K562 (cell line): ENCODE results near the gene ISYNA1. TPM values are rescaled to one million over a fixed set of nuclear protein-coding genes. Genes with fewer than 3 reads are reported as not detected.
A peak's percentile ranks its signal among the peaks of the same experiment; 100 is the strongest.

Source experiments
- ARNT ChIP-seq, 2 experiments: fragments of 450-650 bp; IDR thresholded peaks; 2 replicates each; pipeline ENCODE4 v1.6.1; 2016; ENCODE audit warnings: mild to moderate bottlenecking in 1 of 2
- BCOR ChIP-seq: fragments of 450-650 bp; IDR thresholded peaks from 2 replicates; pipeline ENCODE4 v1.6.1; 2016
- BRCA1 ChIP-seq, 2 experiments: fragments of 450-650 bp in 1 of 2; sonication (generic) in 1 of 2; formaldehyde crosslinking in 1 of 2; IDR thresholded peaks; 2 replicates each; pipeline versions ENCODE4 v1.5.0 to v1.6.1; 2017 to 2020; ENCODE audit warnings: mild to moderate bottlenecking in 1 of 2, missing genetic modification reagents in 1 of 2
- CBFA2T3 ChIP-seq: fragments of 450-650 bp; IDR thresholded peaks from 2 replicates; pipeline ENCODE4 v1.6.1; 2017
- FOSL1 ChIP-seq: fragments of 200-800 bp; sonication (Bioruptor generic); conservative IDR thresholded peaks from 2 replicates; pipeline ENCODE4 v1.6.1; 2016; ENCODE audit warnings: missing genetic modification characterization, missing compliant biosample characterization
- GABPA ChIP-seq: fragments of 200-800 bp; sonication (Bioruptor generic); conservative IDR thresholded peaks from 2 replicates; pipeline ENCODE4 v1.6.1; 2016; ENCODE audit warnings: low read depth, missing genetic modification characterization, missing compliant biosample characterization
- HNRNPUL1 ChIP-seq: fragments of 200-400 bp; formaldehyde crosslinking; IDR thresholded peaks from 2 replicates; pipeline ENCODE4 v1.6.1; 2017; ENCODE audit warnings: low read length
- NCOA1 ChIP-seq: fragments of 450-650 bp; IDR thresholded peaks from 2 replicates; pipeline ENCODE4 v1.6.1; 2016; ENCODE audit warnings: low read depth
- NONO ChIP-seq, 2 experiments: fragments of 200-400 bp in 1 of 2; fragments of 450-650 bp in 1 of 2; formaldehyde crosslinking in 1 of 2; IDR thresholded peaks; 2 replicates each; pipeline ENCODE4 v1.6.1; 2017; ENCODE audit warnings: low read depth in 2 of 2, mild to moderate bottlenecking in 2 of 2, moderate library complexity in 2 of 2, low read length in 1 of 2
- NR4A1 ChIP-seq, 2 experiments: fragments of 250-450 bp in 1 of 2; fragments of 450-650 bp in 1 of 2; sonication (Bioruptor Pico) in 1 of 2; IDR thresholded peaks; 2 replicates each; pipeline versions ENCODE4 v1.4.0 to v1.6.1; 2016 to 2020; ENCODE audit warnings: mild to moderate bottlenecking in 2 of 2, missing compliant biosample characterization in 1 of 2, missing genetic modification characterization in 1 of 2, moderate library complexity in 1 of 2
- NRF1 ChIP-seq, 2 experiments: fragments of 450-650 bp; IDR thresholded peaks in 1 of 2; conservative IDR thresholded peaks in 1 of 2; 2 replicates each; pipeline ENCODE4 v1.6.1; 2014; ENCODE audit warnings: mild to moderate bottlenecking in 2 of 2
- PML ChIP-seq: IDR thresholded peaks from 2 replicates; pipeline ENCODE4 v1.6.1; 2012; ENCODE audit warnings: low read length, inconsistent platforms
- PTTG1 ChIP-seq: fragments of 450-650 bp; IDR thresholded peaks from 2 replicates; pipeline ENCODE4 v1.6.1; 2016; ENCODE audit warnings: low read depth, mild to moderate bottlenecking, missing genetic modification characterization, missing compliant biosample characterization
- SIN3B ChIP-seq: fragments of 450-650 bp; IDR thresholded peaks from 2 replicates; pipeline ENCODE4 v1.6.1; 2017; ENCODE audit warnings: low read depth, mild to moderate bottlenecking, moderate library complexity
- TBP ChIP-seq: optimal IDR thresholded peaks from 2 replicates; pipeline ENCODE3; 2011; ENCODE audit warnings: low read depth, low read length, improper control_type of control experiment
- ZNF408 ChIP-seq: fragments of 250-450 bp; sonication (Bioruptor Pico); IDR thresholded peaks from 2 replicates; pipeline ENCODE4 v1.4.0; 2020; ENCODE audit warnings: low read depth, mild to moderate bottlenecking, moderate library complexity
- polyA plus RNA-seq, 8 experiments: library from polyadenylated mRNA; depleted of rRNA in 4 of 8; stranded (reverse) in 5 of 8; unstranded in 3 of 8; fragments of >200 nt; fragmentation: Nextera tagmentation in 2 of 8; fragmentation: Illumina TruSeq in 1 of 8; extraction: Ambion mirVana in 2 of 8; extraction: Trizol in 1 of 8; gene quantifications; 2 replicates each; pipeline versions ENCODE4 v1.2.1 to v1.2.3, GENCODE V29; 2011 to 2014; ENCODE audit warnings: inconsistent platforms in 1 of 8, missing spikeins in 1 of 8
- total RNA-seq, 7 experiments: library from RNA; depleted of rRNA in 6 of 7; stranded (reverse); fragments of >200 nt in 6 of 7; fragmentation: Illumina TruSeq in 2 of 7; extraction: Trizol in 2 of 7; gene quantifications; 2 replicates each; pipeline versions ENCODE4 v1.2.1 to v1.2.3, GENCODE V29; 2011 to 2021; ENCODE audit warnings: low replicate concordance in 1 of 7
- TF ChIP-seq, protein P1 (sequence below): fragments of 200-800 bp; sonication (Bioruptor generic); IDR thresholded peaks from 2 replicates; pipeline ENCODE4 v1.6.1; 2017; ENCODE audit warnings: missing genetic modification characterization, missing compliant biosample characterization
- TF ChIP-seq, protein P2 (sequence below): fragments of 450-650 bp; conservative IDR thresholded peaks from 2 replicates; pipeline ENCODE4 v1.6.1; 2016; ENCODE audit warnings: missing genetic modification characterization, low read depth, mild to moderate bottlenecking, missing compliant biosample characterization, moderate library complexity
- TF ChIP-seq, protein P3 (sequence below): sonication (generic); formaldehyde crosslinking; IDR thresholded peaks from 2 replicates; pipeline ENCODE4 v1.8.0; 2022; ENCODE audit warnings: missing genetic modification reagents, mild to moderate bottlenecking, moderate library complexity, borderline replicate concordance
- TF ChIP-seq, protein P4 (sequence below), 2 experiments: IDR thresholded peaks in 1 of 2; conservative IDR thresholded peaks in 1 of 2; 2 replicates each; pipeline ENCODE4 v1.6.1; 2016; ENCODE audit warnings: low read depth in 2 of 2, mild to moderate bottlenecking in 1 of 2, missing compliant biosample characterization in 1 of 2, missing genetic modification characterization in 1 of 2, moderate library complexity in 1 of 2

Gene ISYNA1
- total and polyA plus RNA-seq, 9 of the 15 experiments (the other 6 are each of a cell fraction or from before 2014, with no cell fraction given), result 21.8 to 460 (median 93.2) TPM

DNA sequence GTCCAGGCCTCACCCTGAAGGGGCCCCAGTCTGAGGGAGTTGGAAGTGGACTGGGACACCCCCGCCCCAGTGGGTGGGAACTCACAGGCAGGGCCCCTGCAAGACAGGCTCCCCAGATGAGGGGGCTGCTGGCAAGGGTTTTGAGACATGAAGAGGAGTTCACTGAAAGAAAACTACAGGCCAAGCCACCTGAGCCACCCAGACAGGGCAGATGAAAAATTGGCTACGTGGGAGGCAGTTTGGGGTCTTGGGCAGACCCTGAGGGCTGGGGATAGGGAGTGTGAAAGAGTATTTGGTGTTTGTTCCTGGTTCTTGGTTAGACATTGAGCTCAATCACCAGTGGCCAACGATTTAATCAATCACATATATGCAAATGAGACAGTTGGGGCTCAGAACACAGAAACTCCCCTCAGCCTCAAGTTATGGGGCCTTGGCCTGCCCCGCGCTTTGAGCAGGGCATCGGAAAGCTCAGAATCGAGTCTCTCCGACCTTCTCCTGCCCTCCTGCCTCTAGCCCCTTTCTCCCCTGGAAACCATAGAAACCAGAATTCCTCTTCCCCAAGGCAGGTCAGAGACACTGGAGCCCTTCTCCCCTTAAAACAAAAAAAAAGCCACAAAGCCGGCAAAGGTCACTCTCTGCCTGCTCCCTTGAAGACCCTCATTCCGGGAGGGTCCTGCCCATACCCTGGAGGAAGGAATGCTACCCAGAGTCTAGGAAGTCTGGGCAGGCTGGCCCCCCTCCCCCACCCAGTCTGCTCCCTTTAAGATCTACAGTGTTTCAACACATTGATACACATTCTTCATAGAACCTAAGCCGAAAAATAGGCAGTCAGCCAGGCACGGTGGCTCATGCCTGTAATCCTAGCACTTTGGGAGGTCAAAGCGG is 1.3 kb upstream of the ISYNA1 start (continued):
- TF ChIP-seq, protein P1, sequence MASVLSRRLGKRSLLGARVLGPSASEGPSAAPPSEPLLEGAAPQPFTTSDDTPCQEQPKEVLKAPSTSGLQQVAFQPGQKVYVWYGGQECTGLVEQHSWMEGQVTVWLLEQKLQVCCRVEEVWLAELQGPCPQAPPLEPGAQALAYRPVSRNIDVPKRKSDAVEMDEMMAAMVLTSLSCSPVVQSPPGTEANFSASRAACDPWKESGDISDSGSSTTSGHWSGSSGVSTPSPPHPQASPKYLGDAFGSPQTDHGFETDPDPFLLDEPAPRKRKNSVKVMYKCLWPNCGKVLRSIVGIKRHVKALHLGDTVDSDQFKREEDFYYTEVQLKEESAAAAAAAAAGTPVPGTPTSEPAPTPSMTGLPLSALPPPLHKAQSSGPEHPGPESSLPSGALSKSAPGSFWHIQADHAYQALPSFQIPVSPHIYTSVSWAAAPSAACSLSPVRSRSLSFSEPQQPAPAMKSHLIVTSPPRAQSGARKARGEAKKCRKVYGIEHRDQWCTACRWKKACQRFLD (CRISPR knock-in tag), result no peak
- TF ChIP-seq FOSL1 (tag) (no peak), PTTG1 (tag) (no peak), BCOR (0 out of 2 replicates have a peak, but pooled peaks have one; percentile 4), NONO (IDR thresholded peaks at IDR 0.05; ENCODE audit: low read depth in 2 of 2, low read length in 1 of 2) (no peak), CBFA2T3 (no peak), NRF1 (conservative IDR thresholded peaks at IDR 0.05 in 1 of 2, IDR thresholded peaks at IDR 0.05 in 1 of 2) (peak; percentile 25 to 26; a peak in 1 of 4 replicates), HNRNPUL1 (no peak), SIN3B (no peak), TBP (no peak), NCOA1 (0 out of 2 replicates have a peak, but pooled peaks have one; percentile 6), PML (no peak), ARNT (IDR thresholded peaks at IDR 0.05) (peak in 1 of 2 experiments; percentile 20; a peak in 1 of 4 replicates), GABPA (tag) (no peak), NR4A1 (CRISPR knock-in tag; IDR thresholded peaks at IDR 0.05) (no peak), NR4A1 (tag; IDR thresholded peaks at IDR 0.05) (no peak), BRCA1 (IDR thresholded peaks at IDR 0.05) (no peak), BRCA1 (CRISPR knock-in tag; IDR thresholded peaks at IDR 0.05) (no peak), ZNF408 (CRISPR knock-in tag) (no peak)
- TF ChIP-seq, protein P2, sequence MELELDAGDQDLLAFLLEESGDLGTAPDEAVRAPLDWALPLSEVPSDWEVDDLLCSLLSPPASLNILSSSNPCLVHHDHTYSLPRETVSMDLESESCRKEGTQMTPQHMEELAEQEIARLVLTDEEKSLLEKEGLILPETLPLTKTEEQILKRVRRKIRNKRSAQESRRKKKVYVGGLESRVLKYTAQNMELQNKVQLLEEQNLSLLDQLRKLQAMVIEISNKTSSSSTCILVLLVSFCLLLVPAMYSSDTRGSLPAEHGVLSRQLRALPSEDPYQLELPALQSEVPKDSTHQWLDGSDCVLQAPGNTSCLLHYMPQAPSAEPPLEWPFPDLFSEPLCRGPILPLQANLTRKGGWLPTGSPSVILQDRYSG, result 0 out of 2 replicates have a peak, but pooled peaks have one; percentile 37
- TF ChIP-seq, protein P3, sequence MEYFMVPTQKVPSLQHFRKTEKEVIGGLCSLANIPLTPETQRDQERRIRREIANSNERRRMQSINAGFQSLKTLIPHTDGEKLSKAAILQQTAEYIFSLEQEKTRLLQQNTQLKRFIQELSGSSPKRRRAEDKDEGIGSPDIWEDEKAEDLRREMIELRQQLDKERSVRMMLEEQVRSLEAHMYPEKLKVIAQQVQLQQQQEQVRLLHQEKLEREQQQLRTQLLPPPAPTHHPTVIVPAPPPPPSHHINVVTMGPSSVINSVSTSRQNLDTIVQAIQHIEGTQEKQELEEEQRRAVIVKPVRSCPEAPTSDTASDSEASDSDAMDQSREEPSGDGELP (CRISPR knock-in tag), result no peak
- TF ChIP-seq, protein P4, sequence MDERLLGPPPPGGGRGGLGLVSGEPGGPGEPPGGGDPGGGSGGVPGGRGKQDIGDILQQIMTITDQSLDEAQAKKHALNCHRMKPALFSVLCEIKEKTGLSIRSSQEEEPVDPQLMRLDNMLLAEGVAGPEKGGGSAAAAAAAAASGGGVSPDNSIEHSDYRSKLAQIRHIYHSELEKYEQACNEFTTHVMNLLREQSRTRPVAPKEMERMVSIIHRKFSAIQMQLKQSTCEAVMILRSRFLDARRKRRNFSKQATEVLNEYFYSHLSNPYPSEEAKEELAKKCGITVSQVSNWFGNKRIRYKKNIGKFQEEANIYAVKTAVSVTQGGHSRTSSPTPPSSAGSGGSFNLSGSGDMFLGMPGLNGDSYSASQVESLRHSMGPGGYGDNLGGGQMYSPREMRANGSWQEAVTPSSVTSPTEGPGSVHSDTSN (CRISPR knock-in tag; IDR thresholded peaks at IDR 0.05; ENCODE audit: low read depth), result no peak
- TF ChIP-seq, protein P4 (tag; conservative IDR thresholded peaks at IDR 0.05; ENCODE audit: low read depth), result peak; percentile 64; the same call in 1 of the 2 replicates
